Right renal pelvis (tissue), 4 donors: ENCODE measurements around the gene LRWD1. TPM values are rescaled to one million over a fixed set of nuclear protein-coding genes. Genes with fewer than 3 reads are reported as not detected.

ENCODE experiments used
- polyA plus RNA-seq, 4 donors: library from polyadenylated mRNA; unstranded; fragments of 120-200 nt; gene quantifications; one replicate each; pipeline ENCODE4 v1.2.1, GENCODE V29; 2013; ENCODE audit not compliant: insufficient read length in 4 of 4

The LRWD1 gene
- polyA plus RNA-seq, 4 donors: 17.9 to 23.8 (median 20.8) TPM

Other genes with a start within 250 kb of the LRWD1 start
- 1 to 10 TPM; 2.6 to 5.8 (median 4.1) TPM for gene SH2B2, start 178.1 kb upstream of the LRWD1 start, polyA plus RNA-seq
- gene SPDYE6, start 108.5 kb upstream of the LRWD1 start, polyA plus RNA-seq: 1 to 10 TPM in 3 of 4 donors, not detected in 1; 1.2 to 2.4 (median 1.4) TPM
- 10 to 100 TPM; 33.3 to 38.4 (median 35.2) TPM for gene PRKRIP1, start 68.6 kb upstream of the LRWD1 start, polyA plus RNA-seq
- 10 to 100 TPM; 19.6 to 29.8 (median 21.4) TPM for gene ORAI2, start 31.4 kb upstream of the LRWD1 start, polyA plus RNA-seq
- 10 to 100 TPM; 10.6 to 16.8 (median 11.5) TPM for gene ALKBH4, start 121 bp upstream of the LRWD1 start, polyA plus RNA-seq
- gene POLR2J, start 13.9 kb downstream of the LRWD1 start, polyA plus RNA-seq: 10 to 100 TPM; 29.4 to 43.7 (median 31.6) TPM
- gene RASA4B, start 52.8 kb downstream of the LRWD1 start, polyA plus RNA-seq: 10 to 100 TPM in 2 of 4 donors, 1 to 10 TPM in 2; 7.5 to 22.2 (median 10.1) TPM
- gene UPK3BL2, start 78.7 kb downstream of the LRWD1 start, polyA plus RNA-seq: 10 to 100 TPM in 1 of 4 donors, 1 to 10 TPM in 3; 4.6 to 10.9 (median 6.4) TPM
- gene SPDYE2, start 86.2 kb downstream of the LRWD1 start, polyA plus RNA-seq: 1 to 10 TPM; 1.6 to 3.4 (median 2.4) TPM
- 10 to 100 TPM; 58.9 to 81.7 (median 77.2) TPM for gene POLR2J3, start 107.6 kb downstream of the LRWD1 start, polyA plus RNA-seq
- 10 to 100 TPM; 23.9 to 42.4 (median 31.8) TPM for gene RASA4, start 151.8 kb downstream of the LRWD1 start, polyA plus RNA-seq
- gene UPK3BL1, start 177.8 kb downstream of the LRWD1 start, polyA plus RNA-seq: 10 to 100 TPM in 2 of 4 donors, 1 to 10 TPM in 2; 4.7 to 18.5 (median 11.1) TPM
- under 1 TPM; 0.32 to 0.79 (median 0.68) TPM for gene SPDYE2B, start 185.3 kb downstream of the LRWD1 start, polyA plus RNA-seq
- 1 to 10 TPM; 1.3 to 3.1 (median 2.2) TPM for gene POLR2J2, start 206.7 kb downstream of the LRWD1 start, polyA plus RNA-seq